NCI-H187 treated with DMSO at 0.1 percent for 48 hours (cell line): ENCODE data around the gene PRDM11.

Experiments used
- DNase-seq: peaks from one replicate; lab custom pipeline; 2025; lab: John Stamatoyannopoulos, UW

Gene PRDM11

DNA sequence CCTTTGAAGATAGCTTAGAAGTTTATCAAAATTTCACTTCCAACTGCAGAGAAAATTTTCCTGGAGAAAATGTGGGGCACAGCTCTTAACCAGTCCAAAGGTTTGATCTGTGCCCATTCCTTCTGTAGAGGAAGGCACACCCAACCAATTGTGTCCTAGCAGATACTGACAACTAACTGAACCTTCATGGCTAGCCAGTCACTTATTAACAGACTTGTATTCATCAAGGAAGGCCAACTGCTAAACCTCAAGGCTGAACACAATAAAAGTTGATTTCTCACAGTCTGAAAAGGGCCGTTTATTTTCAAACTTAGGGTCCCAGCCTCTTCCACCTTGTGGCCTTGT is 120.2 kb downstream of the PRDM11 start:
- no peak for DNase-seq

DNA sequence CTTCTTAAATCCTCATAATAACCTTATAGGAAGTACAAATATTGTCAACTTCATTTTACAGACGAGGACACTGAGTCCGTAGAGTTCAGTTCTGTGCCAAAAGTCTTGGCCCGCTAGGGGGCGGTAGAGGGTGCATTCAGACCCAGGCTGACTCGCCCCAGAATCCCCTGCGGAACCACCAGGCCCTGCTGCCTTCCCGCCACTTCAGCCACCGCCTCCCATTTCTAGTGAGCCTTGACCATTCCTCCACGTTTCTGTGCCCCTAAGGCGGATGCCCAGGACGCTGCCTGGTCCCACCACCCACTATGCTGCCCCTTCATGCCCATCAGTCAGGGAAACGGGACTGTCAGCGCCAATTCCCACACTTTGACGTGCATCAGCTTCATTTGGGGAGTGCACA is 120.6 kb downstream of the PRDM11 start:
- no peak for DNase-seq

DNA sequence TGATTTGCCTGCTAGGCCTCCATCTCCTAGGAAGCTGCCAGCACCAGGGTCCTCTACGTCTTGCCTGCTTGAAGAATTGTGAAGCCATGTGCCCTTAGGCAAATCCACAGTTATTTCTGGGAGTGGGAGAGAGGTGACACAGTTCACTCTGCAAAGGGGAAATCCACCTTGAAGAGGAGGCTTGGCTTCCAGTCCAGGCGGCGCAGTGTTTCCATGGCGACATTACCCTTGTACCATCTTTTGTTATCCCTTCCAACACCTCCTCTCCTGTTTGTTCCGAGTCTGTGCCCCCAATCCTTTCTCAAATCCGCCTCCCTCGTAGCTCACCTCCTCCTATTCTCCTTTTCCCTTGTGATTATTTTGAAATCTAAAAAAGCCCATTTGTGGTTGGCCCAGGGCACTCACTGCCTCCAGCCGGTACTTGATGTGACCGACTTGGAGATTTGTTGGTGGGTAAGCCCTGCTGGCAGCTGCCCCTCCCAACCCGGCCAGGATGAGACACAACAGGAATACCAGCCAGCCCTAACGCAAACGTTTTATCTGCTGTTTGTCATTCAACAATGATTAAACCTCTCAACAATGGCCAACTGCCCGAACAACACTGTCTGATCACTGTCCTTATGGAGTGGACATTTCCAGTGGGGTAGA is 121.3 kb downstream of the PRDM11 start:
- no peak for DNase-seq

DNA sequence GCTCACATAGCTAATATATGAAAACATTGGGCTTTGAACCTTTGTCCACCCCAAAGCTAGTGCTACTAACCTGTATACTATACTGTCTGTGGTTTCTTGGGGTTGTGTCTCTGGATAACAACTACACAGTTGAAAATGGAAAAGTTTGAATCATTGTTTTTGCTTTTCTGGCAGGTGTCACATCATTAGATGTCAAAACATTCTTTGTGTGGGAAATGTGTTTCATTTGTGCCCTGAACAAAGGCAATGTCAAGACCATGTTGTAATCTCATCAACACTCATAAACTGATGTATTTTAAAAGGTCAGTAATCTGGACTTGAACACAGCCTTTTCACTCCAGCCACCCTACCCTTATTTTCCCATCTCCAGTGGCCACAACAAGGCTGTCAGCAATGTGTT is 123.2 kb downstream of the PRDM11 start:
- no peak for DNase-seq

DNA sequence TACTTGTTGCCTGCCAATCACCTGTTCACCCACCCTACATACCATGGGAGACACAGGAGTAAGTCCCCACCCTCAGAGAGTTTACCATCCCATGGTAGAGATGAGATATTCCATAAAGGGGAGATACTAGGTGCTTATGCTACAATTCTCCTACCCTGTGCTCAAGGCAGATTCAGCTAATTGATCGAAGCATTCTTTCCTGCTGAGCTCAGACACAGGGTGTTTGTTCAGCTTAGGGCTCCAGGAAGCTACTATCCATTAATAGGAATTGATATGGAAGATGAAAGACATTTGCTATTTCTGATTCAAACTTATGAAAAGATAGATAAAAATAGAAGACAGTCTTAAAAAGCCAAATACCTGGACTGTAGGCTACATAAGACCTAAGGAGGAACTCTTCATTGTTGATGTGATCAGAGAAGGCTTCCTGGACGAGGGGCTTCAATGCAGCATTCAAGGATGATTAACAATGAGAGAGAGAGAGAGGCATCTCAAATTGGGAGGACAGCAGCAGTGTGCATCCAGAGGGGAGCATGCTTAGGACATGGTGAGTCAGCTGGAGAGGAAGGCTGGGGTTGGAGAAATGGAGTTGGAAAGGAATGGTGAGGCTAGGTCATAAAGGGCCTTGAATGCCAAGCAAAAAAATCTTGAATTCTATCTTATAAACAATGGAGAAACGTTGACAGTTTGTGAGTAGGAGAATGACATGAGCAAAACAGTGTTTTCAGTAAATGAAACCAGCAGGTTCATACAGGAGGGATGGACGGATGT is 124.7 kb downstream of the PRDM11 start:
- no peak for DNase-seq

DNA sequence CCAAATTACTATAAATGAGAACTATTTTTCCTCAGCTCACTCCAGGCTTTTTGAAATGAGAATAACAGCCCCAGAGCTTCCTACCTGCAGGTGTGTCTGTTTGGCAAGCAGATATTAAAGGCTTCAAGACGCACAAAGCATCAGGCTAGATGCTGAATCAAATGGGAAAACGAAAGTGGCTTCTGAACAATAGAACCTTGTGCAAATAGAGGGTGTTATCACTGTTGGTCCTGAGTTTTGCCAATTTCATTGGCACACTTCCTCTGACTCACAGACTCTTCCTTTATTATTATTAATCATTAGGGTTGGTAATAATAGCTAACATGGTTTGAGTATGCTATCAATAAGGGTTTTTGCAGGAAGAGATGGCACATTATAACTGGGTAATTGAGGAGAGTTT is 126.3 kb downstream of the PRDM11 start:
- no peak for DNase-seq

DNA sequence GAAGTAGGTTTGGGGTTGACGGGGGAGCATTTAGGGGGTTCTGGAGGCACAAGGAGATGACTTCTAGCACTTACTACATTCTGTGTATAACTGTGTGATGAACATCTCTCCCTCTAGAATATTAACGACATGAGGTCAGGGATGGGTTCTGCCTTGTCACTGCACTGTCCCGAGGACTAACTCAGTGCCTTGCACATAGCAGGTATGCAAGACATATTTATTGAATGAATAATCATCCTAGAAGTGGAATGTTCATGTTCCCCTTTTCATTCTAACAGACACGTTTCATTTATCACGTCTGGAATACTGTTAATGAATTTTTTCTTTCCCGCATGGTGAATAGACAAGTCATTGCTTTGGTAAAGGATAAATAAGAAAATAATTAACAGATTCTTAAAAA is 127.1 kb downstream of the PRDM11 start:
- DNase-seq: no peak

DNA sequence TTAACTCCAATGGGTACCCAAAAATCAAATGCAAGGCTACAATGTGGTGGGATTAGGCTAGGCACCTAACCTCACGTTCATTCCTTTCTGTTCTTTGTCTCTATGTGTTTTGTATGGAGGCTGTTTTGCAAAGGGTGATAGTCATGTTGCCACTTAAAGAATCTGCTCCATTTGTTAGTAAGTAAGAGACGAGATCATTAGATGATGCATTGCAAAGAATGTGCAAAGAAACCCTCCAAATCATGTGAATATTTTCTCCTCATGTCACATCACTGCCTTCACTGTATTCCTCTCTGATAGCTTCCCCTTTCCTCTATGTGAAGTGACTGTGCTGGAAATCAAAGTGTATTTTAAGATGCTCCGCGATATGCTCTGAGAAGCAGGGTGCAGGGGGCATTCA is 127.8 kb downstream of the PRDM11 start:
- no peak for DNase-seq

DNA sequence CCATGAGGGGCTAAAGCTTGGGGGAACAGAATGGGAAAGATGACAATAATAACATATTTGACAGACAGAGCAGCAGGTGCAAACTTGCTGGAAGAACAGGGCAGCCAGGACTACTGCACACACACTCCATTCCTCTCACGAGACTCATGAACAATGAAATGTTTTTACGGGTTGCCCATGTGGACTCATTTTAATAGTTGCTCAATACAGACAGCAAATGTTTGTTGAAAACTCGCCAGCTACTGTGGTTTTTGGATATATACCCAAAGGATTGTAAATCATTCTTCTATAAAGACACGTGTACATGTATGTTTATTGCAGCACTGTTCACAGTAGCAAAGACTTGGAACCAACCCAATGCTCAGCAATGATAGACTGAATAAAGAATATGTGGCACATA is 129.4 kb downstream of the PRDM11 start:
- no peak for DNase-seq

DNA sequence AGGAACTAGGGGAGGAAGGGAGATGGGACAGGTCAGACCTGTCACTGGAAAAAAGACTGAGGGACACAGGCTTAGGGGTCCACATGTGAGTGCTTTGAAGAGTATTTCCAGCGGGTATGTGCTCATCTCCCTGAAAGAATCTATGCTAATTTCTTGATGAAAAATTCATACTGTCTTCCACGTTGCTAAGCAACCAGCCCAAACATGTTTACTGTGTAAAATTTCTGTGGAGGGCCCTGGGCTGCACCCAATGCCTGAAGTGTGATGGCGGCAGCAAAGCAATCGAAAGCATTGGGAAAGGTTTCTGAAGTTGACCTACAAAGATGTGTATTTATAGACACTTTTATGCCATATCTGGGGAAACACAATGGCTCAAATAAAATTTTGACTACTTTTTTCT is 132.3 kb downstream of the PRDM11 start:
- DNase-seq: no peak

DNA sequence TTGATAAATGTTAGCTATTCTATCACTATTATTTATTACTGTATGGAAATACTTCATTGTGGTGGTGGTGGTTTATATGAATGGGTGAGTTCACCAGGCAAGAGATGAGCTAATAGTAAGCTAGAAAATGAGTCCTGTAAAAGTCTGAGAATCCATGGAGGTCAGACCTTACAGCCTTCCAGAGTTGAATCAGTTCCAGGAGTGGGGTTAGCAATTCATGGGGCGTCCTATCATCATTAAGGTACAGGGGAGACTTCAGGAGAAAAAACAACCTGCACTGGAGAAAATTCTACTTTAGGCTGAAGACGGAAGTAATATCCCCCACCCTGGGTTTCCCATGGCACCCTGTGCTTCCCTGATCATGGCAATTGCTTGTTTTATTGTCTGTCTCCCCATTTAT is 133.2 kb downstream of the PRDM11 start:
- no peak for DNase-seq

DNA sequence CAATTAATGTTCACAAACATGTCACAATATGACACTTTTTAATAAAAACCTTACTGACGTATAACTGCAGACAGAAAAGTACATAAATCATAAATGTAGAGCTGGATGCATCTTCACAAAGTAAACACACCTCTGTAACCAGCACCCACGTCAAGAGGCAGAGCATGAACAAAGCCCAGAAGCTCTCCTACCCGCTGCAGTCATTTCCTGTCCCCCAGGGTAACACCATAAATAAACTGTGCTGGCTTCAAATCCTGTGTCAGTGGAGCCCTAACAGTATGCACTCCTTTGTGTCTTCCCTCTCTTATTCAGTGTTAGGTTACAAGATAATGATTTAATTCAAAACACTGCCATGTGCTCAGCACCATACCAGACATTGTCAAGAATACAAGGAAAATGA is 134.0 kb downstream of the PRDM11 start:
- DNase-seq: peak; percentile 73

DNA sequence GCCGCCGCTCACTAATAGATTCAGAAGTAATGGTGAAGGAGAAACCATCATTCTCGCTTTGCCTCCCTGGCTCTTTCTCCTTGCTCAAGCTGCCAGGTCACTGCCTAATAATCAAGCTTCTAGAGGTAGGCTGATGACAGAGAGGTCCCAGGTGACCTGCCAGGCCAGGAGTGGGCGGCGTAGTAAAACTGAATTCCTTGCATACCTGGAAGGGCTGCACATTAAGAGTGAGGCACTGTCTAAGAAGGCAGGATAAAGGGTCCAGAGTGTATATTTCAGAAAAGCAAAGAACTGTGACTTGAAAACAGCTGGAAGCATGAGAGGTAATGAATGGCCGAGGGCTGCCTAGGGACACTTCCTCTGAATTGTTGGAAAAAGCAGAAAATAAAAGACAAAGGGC is 135.6 kb downstream of the PRDM11 start:
- DNase-seq: no peak
